Stimulated activated CD4-positive, alpha-beta T cell treated with anti-CD3 and anti-CD28 coated beads, Interleukin-4, amount 100 ng/mL, for 1 hour (primary cell): ENCODE measurements around the gene POLE.

ENCODE experiments used
- DNase-seq: peaks from one replicate; pipeline ENCODE4 v3.0.0-alpha.2; 2020

Gene POLE

GRCh38 chr12:132687211-132688164, at the start of gene POLE, which contains the start of gene PXMP2:
TSS of gene POLE (minus strand) at chr12:132687342. CDS start at chr12:132687315, 27 bp downstream.
TSS of gene PXMP2 (plus strand) at chr12:132687587. CDS start at chr12:132687671, 84 bp downstream.
- peak; percentile 96 for DNase-seq

GRCh38 chr12:132736913-132737312, 49.8 kb upstream of the POLE start:
- DNase-seq: no peak

GRCh38 chr12:132736378-132736777, 49.2 kb upstream of the POLE start:
- no peak for DNase-seq

- DNase-seq: no peak
Measured at GRCh38 chr12:132735496-132735895, 48.4 kb upstream of the POLE start.

GRCh38 chr12:132734206-132734605, 47.1 kb upstream of the POLE start:
- no peak for DNase-seq

GRCh38 chr12:132731574-132731973, 44.4 kb upstream of the POLE start:
- no peak for DNase-seq

GRCh38 chr12:132730353-132730752, 43.2 kb upstream of the POLE start:
- DNase-seq: no peak

GRCh38 chr12:132729541-132730320, 42.6 kb upstream of the POLE start:
- no peak for DNase-seq

GRCh38 chr12:132728502-132728901, 41.4 kb upstream of the POLE start:
- no peak for DNase-seq

- DNase-seq: no peak
Measured at GRCh38 chr12:132727091-132727794, 40.1 kb upstream of the POLE start.

- DNase-seq: no peak
Measured at GRCh38 chr12:132726386-132726785, 39.2 kb upstream of the POLE start.

GRCh38 chr12:132724506-132725241, 37.5 kb upstream of the POLE start:
- no peak for DNase-seq

GRCh38 chr12:132723764-132724140, 36.6 kb upstream of the POLE start:
- DNase-seq: no peak

- DNase-seq: no peak
Measured at GRCh38 chr12:132723015-132723763, 36.0 kb upstream of the POLE start.

GRCh38 chr12:132720606-132721345, 33.6 kb upstream of the POLE start:
- no peak for DNase-seq

GRCh38 chr12:132719954-132720324, 32.8 kb upstream of the POLE start:
- no peak for DNase-seq

GRCh38 chr12:132719141-132719953, 32.2 kb upstream of the POLE start:
- no peak for DNase-seq

- DNase-seq: no peak
Measured at GRCh38 chr12:132718644-132719043, 31.5 kb upstream of the POLE start.

GRCh38 chr12:132717531-132718387, 30.6 kb upstream of the POLE start:
- no peak for DNase-seq
